ENCODE measurements around the gene SLC25A45.

GRCh38 chr11:65392186-65392829, 9.9 kb upstream of the SLC25A45 start:
- no peak for TF ChIP-seq POLR2A (IDR thresholded peaks at IDR 0.05; ENCODE audit: low read depth)
- no peak for TF ChIP-seq CTCF (IDR thresholded peaks at IDR 0.05)
- TF ChIP-seq POLR2AphosphoS5 (IDR thresholded peaks at IDR 0.05), result no peak
- TF ChIP-seq EP300 (IDR thresholded peaks at IDR 0.05), result no peak
